Activated naive CD8-positive, alpha-beta T cell treated with anti-CD3 and anti-CD28 coated beads, Interleukin-2, amount 50 U/mL, for 16 hours (primary cell): Measurements from ENCODE around the gene ISG15.
"Not testable (repeated sequence)": the region's sequence is repeated elsewhere in the genome, so short reads cannot be mapped to it uniquely, and the experiment has no call there.

ENCODE experiments used
- DNase-seq: peaks from one replicate; pipeline ENCODE4 v3.0.0-alpha.2; 2020; ENCODE audit warnings: low read depth, low spot score

The ISG15 gene

GRCh38 chr1:994546-994945 is 18.8 kb upstream of the ISG15 start:
- not testable (repeated sequence) for DNase-seq

DNA sequence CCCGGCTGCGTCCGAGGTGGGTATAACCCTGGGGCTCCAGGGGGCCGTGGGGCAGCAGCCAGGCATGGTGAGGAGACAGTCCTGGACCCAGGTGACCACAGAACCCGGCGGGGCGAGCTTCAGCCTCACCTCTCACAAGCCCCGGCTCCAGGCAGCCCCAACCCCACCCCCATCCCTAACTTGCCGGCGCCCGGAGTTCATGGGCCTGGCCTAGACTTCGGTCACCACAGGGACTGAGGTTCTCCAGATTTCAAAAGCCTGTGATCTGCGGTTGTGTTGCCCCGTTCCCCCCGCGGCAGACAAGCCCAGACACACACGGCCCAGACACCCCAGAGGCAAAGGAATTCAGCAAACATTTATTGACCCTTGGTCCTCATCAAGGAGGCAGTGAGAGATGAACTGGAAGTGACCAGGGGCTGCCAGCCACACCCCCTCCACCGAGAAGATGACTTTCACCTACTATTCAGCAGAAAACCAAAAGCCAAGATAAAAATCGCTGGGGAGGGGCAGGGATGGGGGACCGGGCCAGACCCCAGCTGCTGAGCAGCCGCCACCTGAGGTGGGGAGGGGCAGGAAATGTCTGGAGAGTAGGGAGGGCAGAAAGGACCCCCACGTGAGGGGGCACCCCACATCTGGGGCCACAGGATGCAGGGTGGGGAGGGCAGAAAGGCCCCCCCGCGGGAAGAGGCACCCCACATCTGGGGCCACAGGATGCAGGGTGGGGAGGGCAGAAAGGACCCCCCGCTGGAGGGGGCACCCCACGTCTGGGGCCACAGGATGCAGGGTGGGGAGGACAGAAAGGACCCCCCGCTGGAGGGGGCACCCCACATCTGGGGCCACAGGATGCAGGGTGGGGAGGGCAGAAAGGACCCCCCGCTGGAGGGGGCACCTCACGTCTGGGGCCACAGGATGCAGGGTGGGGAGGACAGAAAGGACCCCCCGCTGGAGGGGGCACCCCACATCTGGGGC is 17.3 kb upstream of the ISG15 start:
- no peak for DNase-seq

DNA sequence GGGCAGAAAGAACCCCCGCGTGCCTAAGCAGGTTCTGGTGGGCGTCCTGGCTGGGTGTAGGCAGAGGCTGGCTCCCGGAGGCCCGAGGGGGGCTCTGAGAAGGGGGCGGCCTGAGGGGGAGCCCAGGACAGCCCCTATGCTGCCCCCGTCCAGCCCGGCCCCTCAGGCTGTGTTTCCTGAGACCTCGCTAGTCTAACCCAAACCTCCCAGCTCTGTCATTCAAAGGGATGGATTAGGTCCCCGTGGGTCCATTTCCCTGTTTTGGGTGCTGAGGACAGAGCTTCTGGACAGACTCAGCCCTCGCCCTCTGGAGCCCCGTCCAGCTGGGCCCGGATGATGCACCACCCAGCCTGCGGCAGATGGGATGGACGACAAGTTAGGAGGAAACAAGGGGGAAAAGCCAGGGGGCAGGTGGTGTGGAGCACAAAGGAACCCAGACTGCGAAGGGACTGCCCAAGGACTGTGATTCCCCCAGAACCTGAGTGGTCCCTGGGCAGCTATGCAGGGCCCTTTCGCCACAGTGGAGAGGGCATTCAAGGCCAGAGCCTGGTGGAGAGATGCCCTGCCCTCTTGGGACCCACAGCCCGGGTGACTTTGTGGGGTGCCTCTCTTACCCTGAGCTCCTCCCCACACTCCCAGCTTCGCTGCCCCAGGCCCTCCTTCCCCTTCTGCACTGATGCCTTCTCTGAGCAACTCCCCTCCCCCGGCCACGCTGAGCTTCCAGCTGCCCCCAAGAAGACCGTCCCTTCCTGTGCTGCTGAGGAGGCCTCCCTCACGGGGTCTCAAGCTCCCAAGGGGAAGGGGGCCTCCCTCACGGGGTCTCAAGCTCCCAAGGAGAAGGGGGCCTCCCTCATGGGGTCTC is 16.2 kb upstream of the ISG15 start:
- DNase-seq = no peak

GRCh38 chr1:997713-997992 is 15.6 kb upstream of the ISG15 start:
- no peak for DNase-seq

DNA sequence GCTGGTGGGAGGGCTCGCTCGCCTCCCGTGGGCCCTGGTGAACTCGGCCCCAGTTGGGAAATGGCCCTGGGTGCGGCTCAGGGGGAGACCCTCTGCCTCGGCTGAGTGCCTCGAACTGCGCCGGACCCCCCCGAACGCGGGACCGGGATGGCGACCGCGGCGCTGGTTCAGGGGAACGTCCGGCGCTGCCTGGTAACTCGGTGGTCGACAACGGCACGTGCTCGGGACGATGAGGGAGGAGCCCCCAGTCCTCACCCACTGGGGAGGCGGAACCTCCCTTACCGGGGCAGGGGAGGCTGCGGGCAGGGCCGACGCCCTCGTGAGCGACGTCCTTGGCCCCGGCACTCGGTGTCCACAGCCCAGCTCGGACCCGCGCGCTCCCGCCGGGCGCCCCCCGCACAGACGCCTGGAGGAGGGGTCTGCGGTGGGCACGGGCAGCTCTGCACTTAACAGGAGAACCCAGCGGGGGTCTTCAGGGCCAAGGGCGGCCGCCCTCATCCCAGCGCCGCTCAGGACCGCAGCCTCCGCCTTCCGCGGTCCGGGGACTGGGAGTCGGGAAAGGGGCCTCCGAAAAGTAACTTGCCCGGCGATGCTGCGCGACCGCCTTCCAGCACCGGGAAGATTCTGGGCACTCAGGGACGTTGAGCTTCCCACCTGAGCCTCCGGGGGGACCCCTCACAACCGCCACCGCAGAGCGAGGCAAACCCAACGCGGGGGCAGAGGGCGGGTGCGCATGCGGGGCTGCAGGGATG is 15.1 kb upstream of the ISG15 start:
- no peak for DNase-seq

DNA sequence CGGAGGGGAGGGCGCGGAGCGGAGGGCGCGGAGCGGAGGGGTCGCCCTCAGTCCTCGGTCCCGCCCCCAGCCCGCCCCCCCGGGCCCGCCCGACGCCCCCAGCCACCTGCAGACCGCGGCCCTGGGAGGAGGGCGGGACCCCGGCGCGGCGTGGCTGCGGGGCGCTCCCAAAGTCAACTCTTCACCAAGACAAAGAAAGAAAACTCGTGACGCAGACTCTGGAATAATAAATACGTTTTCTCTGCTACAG is 14.6 kb upstream of the ISG15 start:
- no peak for DNase-seq

- DNase-seq = no peak
These were observed 14.1 kb upstream of the ISG15 start for GRCh38 chr1:998995-999724.

GRCh38 chr1:999725-1000356 is 13.5 kb upstream of the ISG15 start, which contains the start of gene HES4:
TSS of gene HES4 (minus strand) at chr1:1000097. CDS start at chr1:999973, 124 bp downstream.
- DNase-seq = no peak

GRCh38 chr1:1000357-1001056 is 12.8 kb upstream of the ISG15 start:
- peak; percentile 32 for DNase-seq

DNA sequence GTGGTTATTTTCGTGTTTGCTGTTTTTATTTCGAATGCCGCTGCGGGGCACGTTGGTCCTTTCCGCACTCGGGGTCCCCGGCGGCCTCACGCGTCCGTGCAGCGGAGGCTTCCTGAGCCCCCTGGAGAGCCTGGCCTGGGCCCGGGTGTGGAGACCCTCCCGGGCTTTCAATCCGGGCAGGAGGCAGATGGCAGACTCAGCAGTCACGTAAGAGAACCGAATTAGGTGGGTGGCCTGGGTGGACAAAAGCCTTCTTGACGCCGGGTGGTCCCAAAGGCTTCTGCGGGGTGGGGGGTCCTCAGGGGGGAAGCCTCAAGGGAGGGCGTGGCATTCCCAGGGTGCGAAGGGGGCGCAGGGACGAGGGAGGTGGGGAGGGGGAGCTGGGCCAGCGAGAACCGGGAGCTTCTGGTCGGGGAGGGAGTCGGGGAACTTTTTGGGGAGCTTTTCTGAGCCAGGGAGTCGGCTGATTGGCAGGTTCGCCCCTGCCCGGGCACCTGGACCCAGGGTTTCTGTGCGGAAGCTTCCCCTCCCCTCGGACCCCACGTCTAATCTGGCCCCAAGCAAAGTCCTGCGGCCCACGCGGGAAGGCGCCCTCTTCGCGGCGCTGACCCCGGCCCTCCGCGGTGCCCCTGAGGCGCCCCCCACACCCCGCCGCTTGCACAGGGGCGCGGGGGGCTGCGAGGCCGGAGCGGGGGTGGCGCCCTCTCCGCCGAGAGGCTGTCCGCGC is 12.1 kb upstream of the ISG15 start:
- DNase-seq = no peak

GRCh38 chr1:1003618-1004419 is 9.5 kb upstream of the ISG15 start:
- DNase-seq = no peak

DNA sequence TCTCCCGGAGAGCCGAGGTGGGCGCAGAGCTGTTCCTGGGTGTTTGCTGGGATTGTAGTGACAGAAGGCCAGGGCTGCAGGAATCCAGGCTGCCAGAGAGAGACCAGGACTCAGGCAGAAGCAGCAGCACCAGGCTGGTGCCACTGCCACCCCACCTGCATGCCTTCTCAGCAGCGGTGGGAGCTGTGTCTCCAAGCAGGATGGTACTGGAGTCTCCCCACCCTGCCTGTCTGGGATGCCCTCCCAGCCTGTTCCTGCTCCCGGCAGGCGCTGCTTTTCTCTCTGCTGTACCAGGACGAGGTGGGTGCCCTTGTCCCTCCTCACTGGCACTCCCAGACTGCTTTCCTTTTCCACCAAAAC is 8.9 kb upstream of the ISG15 start:
- no peak for DNase-seq

GRCh38 chr1:1004780-1005697 is 8.3 kb upstream of the ISG15 start:
- DNase-seq = no peak

GRCh38 chr1:1005774-1006304 is 7.5 kb upstream of the ISG15 start:
- no peak for DNase-seq

DNA sequence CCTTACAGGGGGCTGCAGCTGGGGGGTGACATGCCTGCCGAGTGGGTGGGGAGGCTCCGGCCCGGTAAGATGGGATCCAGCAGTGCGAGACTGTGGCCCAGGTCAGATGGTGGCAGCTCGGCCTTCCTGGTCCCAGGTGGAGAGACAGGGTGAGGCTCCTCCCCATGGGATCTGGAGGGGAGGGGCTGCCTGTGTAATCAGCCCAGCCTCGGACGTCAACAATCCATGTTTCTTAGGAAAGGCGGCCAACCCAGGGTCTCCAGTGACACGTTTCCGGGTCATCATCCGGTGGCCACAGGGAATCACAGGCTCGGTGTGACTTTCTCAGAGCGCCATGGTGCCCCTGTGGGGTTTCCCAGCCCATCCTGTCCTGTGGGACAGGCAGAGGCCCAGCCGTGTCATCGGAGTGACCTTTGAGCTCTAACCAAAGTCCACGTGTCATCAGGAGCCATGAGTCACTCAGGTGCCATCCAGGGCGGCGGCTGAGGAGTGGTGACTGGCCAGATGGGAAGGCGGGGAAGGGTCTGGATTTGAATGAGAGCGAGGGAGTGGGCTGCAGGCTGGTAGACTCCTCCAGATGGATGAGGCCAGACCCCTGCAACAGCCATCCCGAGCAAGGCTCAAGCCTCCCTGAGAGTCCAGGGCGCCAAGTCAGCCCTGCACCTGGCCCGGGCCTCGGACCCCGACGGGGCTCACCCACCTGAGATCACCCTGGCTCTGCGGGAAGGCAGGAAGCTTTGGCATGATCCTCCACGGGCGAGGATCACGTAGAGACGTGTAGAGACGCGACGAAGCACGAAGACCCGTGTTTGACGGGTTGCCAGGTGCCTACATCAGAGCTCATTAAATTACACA is 6.8 kb upstream of the ISG15 start:
- no peak for DNase-seq

- DNase-seq = not testable (repeated sequence)
These were observed 3.2 kb upstream of the ISG15 start for GRCh38 chr1:1010131-1010530.
